HG03139 (cell line): ENCODE results near the gene CTLA4.

Source experiments
- ATAC-seq: cut with Tn5 transposase; IDR thresholded peaks from one replicate; pipeline ENCODE4 v1.9.1; 2021; ENCODE audit not compliant: unreplicated experiment

Gene CTLA4

GRCh38 chr2:203867561-203868200 is at the start of gene CTLA4:
Gene CTLA4, plus strand, starts transcription at chr2:203867771. Its CDS starts 172 bp downstream, at chr2:203867943.
- ATAC-seq, result no peak

GRCh38 chr2:203818656-203819055 is 48.9 kb upstream of the CTLA4 start:
- no peak for ATAC-seq

- ATAC-seq, result no peak
These were observed 48.0 kb upstream of the CTLA4 start for GRCh38 chr2:203819434-203820133.

GRCh38 chr2:203820969-203821368 is 46.6 kb upstream of the CTLA4 start:
- ATAC-seq, result no peak

GRCh38 chr2:203822240-203822639 is 45.3 kb upstream of the CTLA4 start:
- no peak for ATAC-seq

- no peak for ATAC-seq
These were observed 44.4 kb upstream of the CTLA4 start for GRCh38 chr2:203823173-203823572.

GRCh38 chr2:203824057-203824456 is 43.5 kb upstream of the CTLA4 start:
- ATAC-seq, result no peak

GRCh38 chr2:203824603-203825002 is 43.0 kb upstream of the CTLA4 start:
- ATAC-seq, result no peak

- no peak for ATAC-seq
These were observed 40.9 kb upstream of the CTLA4 start for GRCh38 chr2:203826704-203827103.

GRCh38 chr2:203830304-203831055 is 37.1 kb upstream of the CTLA4 start:
- no peak for ATAC-seq

GRCh38 chr2:203835420-203835819 is 32.2 kb upstream of the CTLA4 start:
- no peak for ATAC-seq

GRCh38 chr2:203835892-203836800 is 31.4 kb upstream of the CTLA4 start:
- no peak for ATAC-seq

- no peak for ATAC-seq
These were observed 26.8 kb upstream of the CTLA4 start for GRCh38 chr2:203840655-203841205.

GRCh38 chr2:203841654-203842053 is 25.9 kb upstream of the CTLA4 start:
- ATAC-seq, result no peak

- ATAC-seq, result no peak
These were observed 25.2 kb upstream of the CTLA4 start for GRCh38 chr2:203842373-203842772.

GRCh38 chr2:203846490-203847105 is 21.0 kb upstream of the CTLA4 start:
- no peak for ATAC-seq

- no peak for ATAC-seq
These were observed 18.6 kb upstream of the CTLA4 start for GRCh38 chr2:203849010-203849409.

GRCh38 chr2:203852760-203853159 is 14.8 kb upstream of the CTLA4 start:
- no peak for ATAC-seq

- ATAC-seq, result no peak
These were observed 14.3 kb upstream of the CTLA4 start for GRCh38 chr2:203853271-203853670.

GRCh38 chr2:203853722-203854121 is 13.8 kb upstream of the CTLA4 start:
- ATAC-seq, result no peak
